ENCODE measurements around the gene CELF4.

GRCh38 chr18:37364237-37364636 is 201.4 kb downstream of the CELF4 start:
- no peak for TF ChIP-seq CTCF (IDR thresholded peaks at IDR 0.05; ENCODE audit: borderline replicate concordance, extremely low read depth, low read length, poor library complexity, severe bottlenecking)
- TF ChIP-seq EZH2 (IDR thresholded peaks at IDR 0.05; ENCODE audit: borderline replicate concordance, low read depth, low read length, severe bottlenecking) = no peak

Measured in DND-41 (cell line).